ENCODE measurements around the gene ADCY9. TPM values are rescaled to one million over a fixed set of nuclear protein-coding genes. Genes with fewer than 3 reads are reported as not detected.

The ADCY9 gene
- polyA plus RNA-seq, 2 of the 4 experiments (the other 2 are of a cell fraction): 6.2 to 7.6 TPM

DNA sequence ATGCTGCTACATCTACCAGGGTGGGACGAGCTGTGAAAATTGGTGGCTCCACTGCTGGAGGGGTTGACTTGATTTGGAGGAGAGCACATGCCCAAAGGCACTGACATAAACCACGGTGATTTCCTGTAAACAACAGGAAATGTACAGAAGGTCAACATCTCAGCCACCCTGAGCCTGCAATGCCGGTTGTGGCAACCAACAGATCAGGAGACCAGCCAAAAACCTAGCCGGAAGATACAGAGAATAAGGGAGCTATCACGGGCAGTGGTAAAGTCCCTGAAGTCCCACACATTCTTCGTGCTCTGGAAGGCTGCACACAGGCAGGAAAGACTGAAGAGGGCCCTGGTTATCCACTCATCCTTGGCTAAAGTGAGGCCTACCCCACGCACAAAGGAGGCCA is 56.2 kb downstream of the ADCY9 start:
- WGBS (ENCODE audit: missing lambda C conversion rate): 58% methylated on average over 7 of the region's 7 CpGs
- Histone ChIP-seq H3K9me3 (peaks cover 36% of the 10 kb centered on the region), H3K4me2 (no peak overlapping the region), H3K4me1 (no peaks in the 10 kb centered on the region), H3K27ac (no peak overlapping the region), H3K4me3 (no peak overlapping the region)
- DNase-seq (ENCODE audit: low read depth in 1 of 2, low spot score in 1 of 2) (no peak), FAIRE-seq (no peak), ATAC-seq (no peak)
- ChIA-PET CTCF (interaction anchor here (1.2 to 1.3 kb wide), 2 partner anchors 77 kb away, joined by 3 read pairs; no protein-coding TSS in a partner anchor), POLR2A (no interaction called here)
- TF ChIP-seq, protein P1, sequence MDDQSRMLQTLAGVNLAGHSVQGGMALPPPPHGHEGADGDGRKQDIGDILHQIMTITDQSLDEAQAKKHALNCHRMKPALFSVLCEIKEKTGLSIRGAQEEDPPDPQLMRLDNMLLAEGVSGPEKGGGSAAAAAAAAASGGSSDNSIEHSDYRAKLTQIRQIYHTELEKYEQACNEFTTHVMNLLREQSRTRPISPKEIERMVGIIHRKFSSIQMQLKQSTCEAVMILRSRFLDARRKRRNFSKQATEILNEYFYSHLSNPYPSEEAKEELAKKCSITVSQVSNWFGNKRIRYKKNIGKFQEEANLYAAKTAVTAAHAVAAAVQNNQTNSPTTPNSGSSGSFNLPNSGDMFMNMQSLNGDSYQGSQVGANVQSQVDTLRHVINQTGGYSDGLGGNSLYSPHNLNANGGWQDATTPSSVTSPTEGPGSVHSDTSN (IDR thresholded peaks at IDR 0.05): no peak
- TF ChIP-seq RFX5 (IDR thresholded peaks at IDR 0.05) (no peak), ESRRA (IDR thresholded peaks at IDR 0.05; ENCODE audit: borderline replicate concordance, low read length) (no peak), TP53 (CRISPR knock-in tag; IDR thresholded peaks at IDR 0.05) (no peak), ZFP36 (IDR thresholded peaks at IDR 0.05; ENCODE audit: borderline replicate concordance, partially characterized antibody) (no peak)
- TF ChIP-seq, protein P2, sequence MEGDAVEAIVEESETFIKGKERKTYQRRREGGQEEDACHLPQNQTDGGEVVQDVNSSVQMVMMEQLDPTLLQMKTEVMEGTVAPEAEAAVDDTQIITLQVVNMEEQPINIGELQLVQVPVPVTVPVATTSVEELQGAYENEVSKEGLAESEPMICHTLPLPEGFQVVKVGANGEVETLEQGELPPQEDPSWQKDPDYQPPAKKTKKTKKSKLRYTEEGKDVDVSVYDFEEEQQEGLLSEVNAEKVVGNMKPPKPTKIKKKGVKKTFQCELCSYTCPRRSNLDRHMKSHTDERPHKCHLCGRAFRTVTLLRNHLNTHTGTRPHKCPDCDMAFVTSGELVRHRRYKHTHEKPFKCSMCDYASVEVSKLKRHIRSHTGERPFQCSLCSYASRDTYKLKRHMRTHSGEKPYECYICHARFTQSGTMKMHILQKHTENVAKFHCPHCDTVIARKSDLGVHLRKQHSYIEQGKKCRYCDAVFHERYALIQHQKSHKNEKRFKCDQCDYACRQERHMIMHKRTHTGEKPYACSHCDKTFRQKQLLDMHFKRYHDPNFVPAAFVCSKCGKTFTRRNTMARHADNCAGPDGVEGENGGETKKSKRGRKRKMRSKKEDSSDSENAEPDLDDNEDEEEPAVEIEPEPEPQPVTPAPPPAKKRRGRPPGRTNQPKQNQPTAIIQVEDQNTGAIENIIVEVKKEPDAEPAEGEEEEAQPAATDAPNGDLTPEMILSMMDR (IDR thresholded peaks at IDR 0.05): no peak

DNA sequence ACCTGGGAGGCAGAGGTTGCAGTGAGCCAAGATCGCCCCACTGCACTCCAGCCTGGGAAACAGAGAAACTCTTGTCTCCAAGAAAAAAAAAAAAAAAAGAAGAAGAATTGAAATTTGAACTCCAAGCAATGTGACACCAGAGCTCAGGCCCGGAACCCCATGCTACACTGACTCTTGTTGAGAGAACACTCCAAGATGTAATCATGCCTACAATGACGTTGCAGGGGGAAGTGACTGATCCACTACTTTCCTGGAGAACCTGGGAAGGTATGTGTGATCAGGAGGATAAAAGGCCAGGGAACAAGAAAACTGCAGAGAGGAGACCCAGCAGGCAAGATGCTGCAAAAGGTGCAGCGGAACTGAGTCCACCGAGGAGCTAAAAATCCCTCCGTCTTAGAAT is 57.9 kb downstream of the ADCY9 start:
- H3K4me1 ChIP-seq: peaks cover 12% of the 10 kb centered on the region
- DNase-seq (ENCODE audit: low read depth in 1 of 2, low spot score in 1 of 2): no peak
- FAIRE-seq: no peak

DNA sequence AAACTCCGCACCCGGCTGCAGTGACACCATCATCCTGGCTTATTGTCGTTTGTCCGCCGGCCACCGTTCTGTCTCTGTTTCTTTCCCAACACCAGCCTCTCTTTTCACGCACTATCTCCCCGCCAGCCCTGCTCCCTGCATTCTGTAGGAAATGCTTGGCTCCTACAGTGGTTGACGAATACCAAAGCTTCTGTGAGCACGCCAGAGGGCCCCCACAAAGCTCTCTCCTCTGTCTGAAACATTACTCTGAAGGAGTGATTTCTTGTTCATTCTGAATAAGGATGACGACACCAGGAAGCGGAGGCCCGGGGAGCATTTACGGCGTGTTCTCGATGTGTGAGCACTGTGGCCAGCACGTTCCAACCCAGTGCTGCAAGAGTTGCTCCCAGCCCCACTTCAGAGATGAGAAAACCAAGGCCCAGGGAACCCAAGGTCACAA is 58.8 kb downstream of the ADCY9 start:
- FAIRE-seq: no peak
- WGBS (ENCODE audit: missing lambda C conversion rate): 95% methylated on average over 17 of the region's 17 CpGs
- ChIA-PET POLR2A (no interaction called here), CTCF (interaction anchor here (1.8 kb wide), 1 partner anchor 75 kb away, joined by 8 read pairs; no protein-coding TSS in a partner anchor)
- peaks cover 19% of the 10 kb centered on the region for H3K4me1 ChIP-seq
- H3K4me2 ChIP-seq: no peak overlapping the region
- no peak overlapping the region for H3K4me3 ChIP-seq
- no peak for DNase-seq (ENCODE audit: low read depth in 1 of 2, low spot score in 1 of 2)
- no peak overlapping the region for H3K27ac ChIP-seq
- peaks cover 27% of the 10 kb centered on the region for H3K9me3 ChIP-seq
- TF ChIP-seq FOXS1 (CRISPR knock-in tag; IDR thresholded peaks at IDR 0.05): no peak
- no peak for TF ChIP-seq NFE2L2 (conservative IDR thresholded peaks at IDR 0.05; ENCODE audit: low read length)
- TF ChIP-seq EHMT2 (IDR thresholded peaks at IDR 0.05; ENCODE audit: low read depth): no peak
- no peak for TF ChIP-seq MAFK (IDR thresholded peaks at IDR 0.05; ENCODE audit: partially characterized antibody)
- no peak for TF ChIP-seq JUNB (IDR thresholded peaks at IDR 0.05)
- TF ChIP-seq RARB (CRISPR knock-in tag; IDR thresholded peaks at IDR 0.05): no peak
- no peak for TF ChIP-seq ZFP36 (IDR thresholded peaks at IDR 0.05; ENCODE audit: borderline replicate concordance, partially characterized antibody)
- TF ChIP-seq CHD2 (IDR thresholded peaks at IDR 0.05; ENCODE audit: low read length, partially characterized antibody): no peak
- no peak for TF ChIP-seq RNF2 (IDR thresholded peaks at IDR 0.05; ENCODE audit: borderline replicate concordance, low read depth)
- no peak for ATAC-seq

More for the DNA sequence above, 57.9 kb downstream of the ADCY9 start:
- TF ChIP-seq, protein P3, sequence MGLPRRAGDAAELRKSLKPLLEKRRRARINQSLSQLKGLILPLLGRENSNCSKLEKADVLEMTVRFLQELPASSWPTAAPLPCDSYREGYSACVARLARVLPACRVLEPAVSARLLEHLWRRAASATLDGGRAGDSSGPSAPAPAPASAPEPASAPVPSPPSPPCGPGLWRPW (IDR thresholded peaks at IDR 0.05): no peak
- TF ChIP-seq TFCP2L1 (CRISPR knock-in tag; IDR thresholded peaks at IDR 0.05) (no peak), KDM5A (IDR thresholded peaks at IDR 0.05) (no peak), FOSL2 (IDR thresholded peaks at IDR 0.05) (no peak), FOSL2 (CRISPR knock-in tag; IDR thresholded peaks at IDR 0.05) (no peak), FOXS1 (CRISPR knock-in tag; IDR thresholded peaks at IDR 0.05) (no peak), NPAS2 (CRISPR knock-in tag; IDR thresholded peaks at IDR 0.05; ENCODE audit: borderline replicate concordance) (no peak), ZNF302 (CRISPR knock-in tag; IDR thresholded peaks at IDR 0.05) (no peak)
- TF ChIP-seq, protein P4, sequence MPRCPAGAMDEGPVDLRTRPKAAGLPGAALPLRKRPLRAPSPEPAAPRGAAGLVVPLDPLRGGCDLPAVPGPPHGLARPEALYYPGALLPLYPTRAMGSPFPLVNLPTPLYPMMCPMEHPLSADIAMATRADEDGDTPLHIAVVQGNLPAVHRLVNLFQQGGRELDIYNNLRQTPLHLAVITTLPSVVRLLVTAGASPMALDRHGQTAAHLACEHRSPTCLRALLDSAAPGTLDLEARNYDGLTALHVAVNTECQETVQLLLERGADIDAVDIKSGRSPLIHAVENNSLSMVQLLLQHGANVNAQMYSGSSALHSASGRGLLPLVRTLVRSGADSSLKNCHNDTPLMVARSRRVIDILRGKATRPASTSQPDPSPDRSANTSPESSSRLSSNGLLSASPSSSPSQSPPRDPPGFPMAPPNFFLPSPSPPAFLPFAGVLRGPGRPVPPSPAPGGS (IDR thresholded peaks at IDR 0.05): no peak
- ChIA-PET CTCF (interaction anchor here (0.6 to 1.2 kb wide), 3 partner anchors 14 to 299 kb away, joined by 3 read pairs; no protein-coding TSS in a partner anchor), POLR2A (no interaction called here)
- Histone ChIP-seq H3K9me3 (peaks cover 34% of the 10 kb centered on the region), H3K4me3 (no peak overlapping the region), H3K4me2 (no peak overlapping the region), H3K27ac (no peak overlapping the region)
- ATAC-seq: no peak
- WGBS (ENCODE audit: missing lambda C conversion rate): 93% methylated on average over 6 of the region's 6 CpGs

All from A549 (cell line).